GM18505 (cell line): ENCODE data around the gene RASSF9.

Experiments used
- ATAC-seq: cut with Tn5 transposase; IDR thresholded peaks from one replicate; pipeline ENCODE4 v1.9.1; 2021; ENCODE audit not compliant: unreplicated experiment
- POLR2A ChIP-seq: IDR thresholded peaks from 4 replicates; pipeline ENCODE4 v1.6.1; 2011; ENCODE audit warnings: borderline replicate concordance; ENCODE audit not compliant: insufficient read depth, insufficient read length; ENCODE audit errors: extremely low read depth

The RASSF9 gene

DNA sequence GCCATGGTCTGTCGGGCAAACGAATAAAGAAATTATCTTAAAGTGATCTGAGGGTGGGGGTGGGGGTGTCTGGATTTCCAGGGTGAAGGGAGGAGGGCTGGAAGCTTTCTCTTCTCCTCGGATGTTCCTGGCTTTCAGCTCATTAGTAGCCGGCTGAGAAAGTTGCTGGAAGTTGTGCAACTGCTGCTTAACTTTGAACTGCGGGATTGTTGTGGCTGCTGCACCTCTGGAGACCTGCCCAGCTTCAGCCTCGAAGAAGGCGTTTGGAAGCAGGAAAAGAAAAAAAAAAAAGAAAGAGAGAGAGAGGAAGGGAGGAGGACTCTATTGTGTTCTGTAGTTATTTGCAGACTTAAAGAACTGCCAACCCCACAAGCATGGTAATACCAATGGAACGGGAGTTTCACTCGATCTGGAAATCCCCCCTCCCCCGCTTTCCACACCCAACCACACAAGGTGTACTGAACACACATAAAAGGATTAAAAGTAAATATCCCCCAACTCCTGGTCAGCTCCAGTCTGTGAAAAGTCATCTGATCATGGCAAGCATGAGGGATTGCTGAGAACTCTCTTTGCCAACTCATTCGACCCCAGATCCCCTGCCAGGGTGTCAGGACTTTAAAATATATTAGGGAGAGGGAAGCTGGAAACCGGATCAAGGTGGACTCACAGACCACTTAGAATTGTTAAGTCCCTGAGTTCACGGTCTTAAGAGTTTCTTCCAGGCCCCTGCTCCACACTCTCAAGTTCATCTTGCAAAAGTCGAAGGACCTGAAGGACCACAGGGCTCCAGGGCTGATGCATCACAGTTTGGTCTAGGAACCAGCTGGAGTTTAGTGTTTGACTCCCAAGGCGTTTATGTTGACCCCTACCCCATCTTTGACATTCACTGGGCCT lies at the start of gene RASSF9:
Gene RASSF9 (minus strand): TSS at position 213 of the 894 bp plus-strand sequence. CDS start 208 bp downstream, at position 5.
- ATAC-seq: no peak
- no peak for TF ChIP-seq POLR2A

GRCh38 chr12:85883763-85884162 lies 47.6 kb upstream of the RASSF9 start:
- no peak for TF ChIP-seq POLR2A
- ATAC-seq: no peak

DNA sequence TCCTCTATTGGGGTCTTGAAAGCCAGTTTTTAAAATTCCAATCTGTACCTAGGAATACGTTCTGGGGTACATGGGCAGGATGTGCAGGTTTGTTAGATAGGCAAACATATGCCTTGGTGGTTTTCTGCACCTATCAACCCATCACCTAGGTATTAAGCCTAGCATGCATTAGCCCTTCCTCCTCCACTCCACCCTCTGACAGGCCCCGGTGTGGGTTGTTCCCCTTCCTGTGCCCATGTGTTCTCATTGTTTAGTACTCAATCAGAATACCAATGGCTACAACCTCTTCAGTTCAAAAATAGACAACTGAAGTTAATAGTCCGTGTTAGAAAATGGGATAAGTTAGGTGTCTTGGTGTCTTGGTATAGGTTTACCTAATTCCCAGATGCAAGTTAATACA lies 41.2 kb upstream of the RASSF9 start:
- no peak for ATAC-seq
- TF ChIP-seq POLR2A: no peak

DNA sequence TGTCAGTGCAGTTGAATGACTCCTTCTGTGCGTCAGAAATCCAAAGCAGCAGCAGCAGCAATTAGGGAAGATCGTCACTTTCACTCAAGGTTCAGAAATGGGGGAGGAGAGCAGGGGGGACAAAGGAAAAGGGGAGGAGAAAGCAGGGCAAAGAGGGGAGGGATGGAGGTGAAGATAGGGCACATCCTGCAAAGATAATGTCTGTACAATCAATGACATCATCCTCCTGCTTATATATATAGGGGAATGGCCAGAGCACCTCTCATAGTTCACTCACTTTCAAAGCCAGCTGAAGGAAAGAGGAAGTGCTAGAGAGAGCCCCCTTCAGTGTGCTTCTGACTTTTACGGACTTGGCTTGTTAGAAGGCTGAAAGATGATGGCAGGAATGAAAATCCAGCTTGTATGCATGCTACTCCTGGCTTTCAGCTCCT lies 37.8 kb upstream of the RASSF9 start, which contains the start of gene NTS:
Gene NTS (plus strand): TSS at position 265 of the 431 bp plus-strand sequence. CDS start 109 bp downstream, at position 374.
- TF ChIP-seq POLR2A: no peak
- peak; percentile 92 for ATAC-seq

GRCh38 chr12:85872497-85873091 lies 36.4 kb upstream of the RASSF9 start:
- TF ChIP-seq POLR2A: no peak
- peak; percentile 70 for ATAC-seq

DNA sequence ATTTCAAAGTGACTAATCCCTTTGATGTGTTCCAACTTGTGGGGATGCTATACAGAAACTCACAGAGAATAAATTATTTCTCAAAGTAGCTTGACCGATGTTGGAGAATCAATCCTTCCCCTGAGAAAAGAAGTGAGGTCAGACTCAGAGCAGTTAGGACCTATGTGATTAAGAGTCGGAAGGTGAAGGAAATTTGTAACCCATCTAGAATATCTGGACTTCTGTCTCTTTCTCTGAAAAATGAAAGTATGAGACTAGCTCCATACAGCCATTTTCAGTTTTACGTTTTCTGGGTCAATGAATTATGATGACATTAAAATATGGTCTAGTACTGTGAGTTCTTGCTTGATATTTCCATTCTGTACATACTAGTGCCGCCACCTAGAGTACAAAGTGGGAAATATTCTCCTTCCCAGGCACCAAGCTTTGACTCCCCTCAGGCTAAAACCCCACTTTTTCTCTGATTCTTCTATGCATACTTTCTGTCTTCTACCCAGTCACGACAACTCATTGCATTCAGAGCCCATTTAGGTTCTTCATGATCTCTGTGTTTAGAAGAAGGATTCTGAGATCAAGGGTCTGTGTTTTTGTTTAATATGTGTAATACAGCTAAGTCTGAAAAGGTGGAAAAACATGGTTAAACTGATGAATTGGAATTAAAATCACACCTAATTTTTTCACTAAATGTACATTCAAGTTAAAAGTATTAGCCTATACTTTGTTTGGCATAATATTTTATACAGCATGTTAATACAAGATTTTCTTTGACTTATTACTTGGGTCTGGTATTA lies 31.0 kb upstream of the RASSF9 start:
- peak; percentile 94 for ATAC-seq
- no peak for TF ChIP-seq POLR2A

- ATAC-seq: no peak
These were observed 29.7 kb upstream of the RASSF9 start for GRCh38 chr12:85865890-85866289.

DNA sequence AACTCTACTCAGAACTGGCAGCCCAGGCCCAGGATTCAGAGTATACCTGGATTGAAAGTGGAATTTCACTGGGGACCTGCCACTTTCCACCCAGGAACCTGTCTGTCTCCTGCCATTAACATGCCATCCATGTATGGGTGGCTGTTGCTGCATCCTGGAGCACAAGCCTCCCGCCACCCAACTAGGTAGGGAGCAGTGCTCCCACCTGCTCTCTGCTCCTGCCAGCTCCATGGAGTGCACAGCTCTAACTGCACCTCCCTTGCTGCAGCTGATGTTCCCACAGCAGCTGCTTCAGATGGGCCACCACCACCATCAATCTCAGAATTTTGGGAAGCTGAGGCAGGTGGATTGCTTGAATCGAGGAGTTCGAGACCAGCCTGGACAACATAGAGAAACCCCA lies 20.8 kb upstream of the RASSF9 start:
- no peak for ATAC-seq
- TF ChIP-seq POLR2A: no peak

More at GRCh38 chr12:85865890-85866289, 29.7 kb upstream of the RASSF9 start:
- no peak for TF ChIP-seq POLR2A

DNA sequence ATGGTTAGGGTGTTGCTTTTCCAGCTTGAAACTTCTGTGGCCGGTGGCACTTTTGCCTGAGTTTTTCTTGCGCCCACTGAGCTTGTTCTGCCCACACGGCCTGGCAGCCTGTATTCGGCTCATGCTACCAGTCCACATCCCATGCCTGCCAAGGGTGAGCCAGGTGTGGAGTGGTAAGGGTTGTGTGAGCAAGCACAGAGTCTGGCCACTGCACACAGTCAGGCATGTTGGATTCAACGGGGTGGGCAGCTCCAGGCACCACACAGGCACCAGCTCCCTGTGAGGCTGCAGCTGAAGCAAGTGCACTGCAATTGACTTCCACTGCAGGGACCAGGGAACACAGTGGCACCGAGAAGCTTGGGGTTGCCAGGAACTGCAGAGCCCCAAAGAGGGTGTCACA lies 19.1 kb upstream of the RASSF9 start:
- ATAC-seq: no peak

DNA sequence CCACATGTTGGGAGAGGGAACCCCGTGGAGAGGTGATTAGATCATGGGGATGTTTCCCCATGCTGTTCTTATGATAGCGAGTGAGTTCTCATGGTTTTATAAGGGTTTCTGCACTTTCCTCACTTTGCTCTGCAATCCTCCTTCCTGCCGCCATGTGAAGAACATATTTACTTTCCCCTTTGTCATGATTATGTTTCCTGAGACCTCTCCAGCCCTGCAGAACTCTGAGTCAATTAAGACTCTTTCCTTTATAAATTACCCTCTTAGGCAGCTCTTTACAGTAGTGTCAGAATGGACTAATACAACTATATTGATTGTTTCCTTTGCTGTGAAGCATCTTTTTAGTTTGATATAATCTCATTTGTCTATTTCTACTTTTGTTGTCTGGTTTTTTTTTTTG lies 13.1 kb upstream of the RASSF9 start:
- no peak for TF ChIP-seq POLR2A
- no peak for ATAC-seq

More for the DNA sequence above, 19.1 kb upstream of the RASSF9 start:
- TF ChIP-seq POLR2A: no peak

DNA sequence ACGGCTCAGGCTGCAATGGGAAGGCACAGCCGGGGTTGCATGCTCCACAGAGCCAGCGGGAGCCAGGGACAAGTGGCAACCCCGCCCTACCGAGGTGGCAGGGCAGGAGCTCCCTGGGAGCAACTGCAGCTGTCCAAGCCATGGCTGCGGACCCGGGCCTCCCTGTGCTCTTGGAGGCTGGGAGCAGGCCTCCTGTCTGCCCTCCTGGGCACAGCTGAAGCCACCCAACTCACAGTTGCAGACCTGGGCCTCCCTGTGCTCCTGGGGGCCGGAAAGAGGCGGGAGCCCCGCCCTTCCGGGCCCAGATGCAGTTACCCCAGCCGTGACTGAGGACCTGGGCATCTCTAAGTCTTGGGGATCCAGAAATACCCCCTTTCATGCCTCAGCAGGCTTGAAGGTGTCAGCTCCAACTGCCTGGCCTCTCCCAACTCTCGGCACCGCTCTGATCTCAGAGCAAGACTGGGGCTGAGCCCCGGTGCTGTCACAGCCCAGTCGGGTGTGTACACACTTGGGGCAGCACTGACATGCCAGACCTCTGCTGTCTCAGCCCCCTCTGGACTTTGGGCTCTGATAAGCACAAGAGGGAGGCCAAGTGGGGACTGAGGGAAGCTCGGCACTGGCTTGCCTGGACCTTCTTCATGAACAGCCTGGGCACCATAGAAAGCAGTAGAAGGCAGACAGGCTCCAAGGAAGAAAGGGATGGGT lies 7.5 kb upstream of the RASSF9 start:
- no peak for TF ChIP-seq POLR2A
- no peak for ATAC-seq

DNA sequence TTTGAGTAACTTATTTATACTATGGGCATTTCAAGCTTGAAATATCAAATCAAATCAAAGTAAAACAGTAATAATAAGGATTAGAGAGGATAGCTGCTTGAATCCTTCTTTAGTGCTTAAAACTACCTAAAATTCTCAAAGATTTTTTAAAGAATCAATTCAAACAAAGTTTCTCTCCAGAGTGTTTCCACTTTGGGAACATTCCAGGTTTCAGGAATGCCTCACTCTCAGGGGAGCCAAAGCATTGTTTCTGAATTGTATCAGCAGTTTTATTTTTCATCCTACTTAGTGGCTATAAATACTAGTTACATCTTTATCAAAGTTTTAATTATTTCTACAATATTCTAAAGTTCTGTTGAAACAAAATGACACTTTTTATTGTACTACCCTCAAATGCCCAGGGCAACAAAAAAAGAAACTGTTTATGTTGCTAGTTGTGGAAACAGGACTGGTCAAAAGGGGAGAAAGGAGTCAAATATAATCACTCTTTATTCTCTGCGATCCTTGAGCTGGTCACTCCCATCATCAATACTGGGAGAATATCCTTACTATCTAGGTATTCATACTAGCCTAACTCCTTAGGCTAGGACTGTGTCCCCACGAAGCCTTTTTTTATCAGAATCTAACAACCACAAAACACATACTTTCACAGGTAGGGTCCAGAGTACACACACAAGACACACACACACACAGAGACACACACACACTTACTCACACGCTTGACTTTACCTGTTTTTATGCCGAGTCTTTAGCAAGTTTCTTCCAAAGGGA lies 598 bp downstream of the RASSF9 start:
- no peak for ATAC-seq
- TF ChIP-seq POLR2A: no peak
